Measurements from ENCODE around the gene NT5C. TPM values are rescaled to one million over a fixed set of nuclear protein-coding genes. Genes with fewer than 3 reads are reported as not detected.
"Not testable (repeated sequence)": the region's sequence is repeated elsewhere in the genome, so short reads cannot be mapped to it uniquely, and the experiment has no call there.

The NT5C gene
- 100 to 1,000 TPM in 1 of 3 donors, 10 to 100 TPM in 2; 91.0 to 103 (median 91.4) TPM for total RNA-seq

DNA sequence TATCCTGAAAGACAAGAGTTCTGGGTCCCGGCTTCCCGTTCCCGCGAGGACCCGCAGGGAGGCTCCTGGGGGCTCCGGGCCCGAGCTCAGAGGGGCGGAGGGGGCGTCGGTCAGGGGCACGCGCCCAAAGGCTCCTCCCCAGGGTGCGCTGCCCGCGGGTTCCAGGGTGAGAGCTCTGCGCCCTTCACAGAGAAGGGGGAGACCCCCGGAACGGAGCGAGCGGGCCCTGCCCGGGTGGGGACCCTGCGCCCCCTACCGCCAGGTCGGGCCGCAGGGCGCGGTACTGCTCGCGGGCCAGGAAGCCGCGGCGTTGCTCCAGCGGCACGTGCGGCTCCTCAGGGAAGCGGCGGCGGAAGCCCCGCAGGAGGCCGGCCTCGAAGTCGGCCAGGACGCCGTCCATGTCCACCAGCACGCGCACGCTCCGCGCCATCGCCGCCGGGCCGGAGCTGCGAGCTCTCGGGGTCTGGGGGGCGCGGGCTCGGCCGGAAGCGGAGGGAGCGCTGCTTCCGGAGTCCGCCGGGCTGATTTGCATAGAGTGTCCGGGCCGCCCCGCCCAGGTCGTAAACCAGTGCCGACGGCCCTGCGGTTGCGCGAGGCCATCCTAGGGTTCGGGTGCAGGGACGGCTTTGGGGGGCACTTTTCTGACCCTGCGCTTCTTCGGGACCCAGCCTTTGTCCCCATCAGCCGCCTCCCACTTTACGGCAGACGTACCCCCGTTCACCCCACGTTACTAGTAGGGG lies at the start of gene NT5C:
NT5C (minus strand) TSS at position 465 of the 740 bp plus-strand sequence; CDS start at position 430, 35 bp downstream.
- Mint-ChIP-seq H3K27me3 (ENCODE audit: low read depth) (no peaks in the 10 kb centered on the region), H3K36me3 (ENCODE audit: insufficient read depth) (peaks cover 14% of the 10 kb centered on the region), H3K4me1 (ENCODE audit: low read depth) (peaks cover 12% of the 10 kb centered on the region), H3K9me3 (no peaks in the 10 kb centered on the region), H3K4me3 (peak within 1 kb of the TSS; percentile 90)
- DNase-seq (peak; percentile 52), ATAC-seq (peak; percentile 83 to 85)

DNA sequence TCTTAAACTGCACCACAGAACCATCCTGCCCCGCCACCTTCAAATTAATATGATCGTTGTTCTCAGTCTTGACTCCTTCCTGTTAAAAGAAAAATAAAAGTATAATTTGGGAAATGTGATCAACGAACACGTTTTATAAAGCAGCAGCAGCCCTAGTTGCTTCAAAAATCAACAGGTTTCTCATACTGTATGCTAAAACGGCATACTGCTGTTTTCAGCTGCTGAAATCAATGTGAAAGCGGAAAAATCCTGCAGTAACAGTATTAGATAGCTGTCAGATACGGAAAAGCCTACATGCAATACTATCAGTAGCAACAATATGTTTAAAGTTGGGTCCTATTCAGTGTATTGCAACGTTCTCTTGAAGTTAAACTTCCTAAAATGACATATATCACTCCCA lies 49.6 kb upstream of the NT5C start:
- H3K4me1 Mint-ChIP-seq (ENCODE audit: low read depth), result peaks cover 42% of the 10 kb centered on the region
- ATAC-seq (no peak), DNase-seq (no peak)

DNA sequence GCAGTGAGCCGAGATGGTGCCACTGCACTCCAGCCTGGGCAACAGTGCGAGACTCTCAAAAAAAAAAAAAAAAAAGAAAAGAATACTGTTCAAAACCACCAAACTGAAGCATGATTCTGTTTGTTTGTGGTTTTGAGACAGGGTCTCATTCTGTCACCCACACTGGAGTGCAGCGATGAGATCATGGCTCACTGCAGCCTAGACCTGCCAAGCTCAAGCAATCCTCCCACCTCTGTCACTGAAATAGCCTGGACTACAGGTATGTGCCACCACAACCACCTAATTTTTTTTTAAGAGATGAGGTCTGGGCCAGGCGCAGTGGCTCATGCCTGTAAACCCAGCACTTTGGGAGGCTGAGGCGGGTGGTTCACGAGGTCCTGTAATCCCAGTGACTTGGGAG lies 46.9 kb upstream of the NT5C start:
- H3K9me3 Mint-ChIP-seq, result no peaks in the 10 kb centered on the region
- DNase-seq, result no peak
- H3K36me3 Mint-ChIP-seq (ENCODE audit: insufficient read depth), result peaks cover 29% of the 10 kb centered on the region
- ATAC-seq, result no peak
- no peak overlapping the region for H3K4me3 Mint-ChIP-seq
- H3K27me3 Mint-ChIP-seq (ENCODE audit: low read depth), result no peaks in the 10 kb centered on the region
- H3K4me1 Mint-ChIP-seq (ENCODE audit: low read depth), result peaks cover 32% of the 10 kb centered on the region

More for the DNA sequence above, 49.6 kb upstream of the NT5C start:
- Mint-ChIP-seq H3K9me3 (no peaks in the 10 kb centered on the region), H3K27me3 (ENCODE audit: low read depth) (no peaks in the 10 kb centered on the region), H3K36me3 (ENCODE audit: insufficient read depth) (peaks cover 15% of the 10 kb centered on the region), H3K4me3 (peak overlapping the region; percentile 92)

DNA sequence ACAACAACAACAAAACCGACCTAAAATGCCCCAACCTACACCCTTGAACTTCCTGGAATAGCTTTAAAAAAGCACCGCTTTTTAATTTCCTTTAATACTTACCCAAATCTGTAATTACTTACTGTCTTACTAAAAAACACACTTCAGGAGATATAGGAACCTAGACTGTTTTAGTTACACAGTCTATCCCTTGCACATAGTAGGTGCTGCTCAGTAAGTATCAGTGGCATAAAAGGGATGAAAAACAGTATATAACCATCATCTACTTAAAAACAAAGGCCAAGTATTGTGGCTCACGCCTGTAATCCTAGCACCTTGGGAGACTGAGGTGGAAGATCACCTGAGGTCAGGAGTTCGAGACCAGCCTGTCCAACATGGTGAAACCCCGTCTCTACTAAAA lies 45.1 kb upstream of the NT5C start:
- no peaks in the 10 kb centered on the region for H3K9me3 Mint-ChIP-seq
- H3K4me3 Mint-ChIP-seq, result no peak overlapping the region
- DNase-seq (no peak), ATAC-seq (no peak)
- H3K36me3 Mint-ChIP-seq (ENCODE audit: insufficient read depth), result peaks cover 36% of the 10 kb centered on the region
- peaks cover 34% of the 10 kb centered on the region for H3K4me1 Mint-ChIP-seq (ENCODE audit: low read depth)
- H3K27me3 Mint-ChIP-seq (ENCODE audit: low read depth), result no peaks in the 10 kb centered on the region

DNA sequence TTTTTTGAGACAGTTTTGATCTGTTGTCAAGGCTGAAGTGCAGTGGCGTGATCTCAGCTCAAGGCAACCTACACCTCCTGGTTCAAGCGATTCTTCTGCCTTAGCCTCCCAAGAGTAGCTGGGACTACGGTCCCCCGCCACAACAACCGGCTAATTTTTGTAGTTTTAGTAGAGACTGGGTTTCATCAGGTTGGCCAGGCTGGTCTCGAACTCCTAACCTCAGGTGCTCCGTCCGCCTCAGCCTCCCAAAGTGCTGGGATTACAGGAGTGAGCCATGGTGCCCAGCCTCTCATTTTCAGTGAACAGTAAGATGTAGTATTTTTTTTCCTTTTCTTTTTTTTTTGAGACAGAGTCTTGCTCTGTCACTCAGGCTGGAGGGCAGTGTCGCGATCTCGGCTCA lies 43.5 kb upstream of the NT5C start:
- Mint-ChIP-seq H3K9me3 (no peaks in the 10 kb centered on the region), H3K27me3 (ENCODE audit: low read depth) (no peaks in the 10 kb centered on the region), H3K4me1 (ENCODE audit: low read depth) (peaks cover 23% of the 10 kb centered on the region), H3K4me3 (no peak overlapping the region), H3K36me3 (ENCODE audit: insufficient read depth) (peaks cover 32% of the 10 kb centered on the region)
- ATAC-seq, result no peak
- no peak for DNase-seq

DNA sequence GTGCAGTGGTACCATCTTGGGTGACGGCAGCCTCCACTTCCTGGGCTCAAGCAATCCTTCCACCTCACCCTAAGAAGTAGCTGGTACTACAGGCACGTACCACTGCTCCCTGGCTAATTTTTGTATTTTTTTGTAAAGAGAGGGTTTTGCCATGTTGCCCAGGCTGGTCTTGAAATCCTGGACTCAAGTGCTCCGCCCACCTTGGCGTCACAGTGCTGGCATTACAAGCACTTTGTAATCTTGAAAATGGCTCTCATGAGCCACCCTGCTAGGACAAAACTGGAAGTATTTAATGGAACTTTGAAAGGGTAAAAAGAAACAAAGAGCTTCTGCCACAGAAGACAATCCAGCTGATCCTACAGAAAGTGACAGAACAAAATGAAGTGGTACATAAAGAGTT lies 42.0 kb upstream of the NT5C start:
- Mint-ChIP-seq H3K36me3 (ENCODE audit: insufficient read depth) (peaks cover 27% of the 10 kb centered on the region), H3K27me3 (ENCODE audit: low read depth) (no peaks in the 10 kb centered on the region), H3K4me3 (no peak overlapping the region), H3K4me1 (ENCODE audit: low read depth) (peaks cover 12% of the 10 kb centered on the region), H3K9me3 (no peaks in the 10 kb centered on the region)
- ATAC-seq (no peak), DNase-seq (no peak)

DNA sequence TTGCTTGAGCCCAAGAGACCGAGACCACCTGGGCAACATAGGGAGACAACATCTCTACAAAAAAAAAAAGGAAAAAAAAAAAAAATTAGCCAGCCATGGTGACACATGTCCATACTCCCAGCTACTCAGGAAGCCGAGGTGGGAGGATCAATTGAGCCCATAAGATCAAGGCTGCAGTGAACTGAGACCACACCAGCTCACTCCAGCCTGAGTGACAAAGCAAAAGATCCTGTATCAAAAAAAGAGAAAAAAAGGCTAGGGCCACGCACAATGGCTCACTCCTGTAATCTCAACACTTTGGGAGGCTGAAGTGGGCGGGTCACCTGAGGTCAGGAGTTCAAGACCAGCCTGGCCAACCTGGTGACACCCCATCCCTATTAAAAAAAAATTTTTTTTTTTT lies 37.5 kb upstream of the NT5C start:
- H3K4me1 Mint-ChIP-seq (ENCODE audit: low read depth), result peaks cover 9% of the 10 kb centered on the region
- ATAC-seq, result no peak
- H3K36me3 Mint-ChIP-seq (ENCODE audit: insufficient read depth), result peaks cover 17% of the 10 kb centered on the region
- no peaks in the 10 kb centered on the region for H3K9me3 Mint-ChIP-seq
- H3K27me3 Mint-ChIP-seq (ENCODE audit: low read depth), result no peaks in the 10 kb centered on the region
- H3K4me3 Mint-ChIP-seq, result no peak overlapping the region
- no peak for DNase-seq

DNA sequence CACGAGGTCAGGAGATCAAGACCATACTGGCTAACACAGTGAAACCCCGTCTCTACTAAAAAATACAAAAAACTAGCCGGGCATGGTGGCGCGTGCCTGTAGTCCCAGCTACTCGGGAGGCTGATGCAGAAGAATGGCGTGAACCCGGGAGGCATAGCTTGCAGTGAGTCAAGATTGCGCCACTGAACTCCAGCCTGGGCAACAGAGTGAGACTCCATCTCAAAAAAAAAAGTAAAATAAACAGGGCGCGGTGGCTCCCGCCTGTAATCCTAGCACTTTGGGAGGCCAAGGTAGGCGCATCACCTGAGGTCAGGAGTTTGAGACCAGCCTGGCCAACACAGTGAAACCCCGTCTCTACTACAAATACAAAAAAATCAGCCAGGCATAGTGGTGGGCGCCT lies 33.1 kb upstream of the NT5C start:
- H3K4me3 Mint-ChIP-seq; H3K9me3 Mint-ChIP-seq; H3K36me3 Mint-ChIP-seq (ENCODE audit: insufficient read depth); H3K4me1 Mint-ChIP-seq (ENCODE audit: low read depth); H3K27me3 Mint-ChIP-seq (ENCODE audit: low read depth); DNase-seq; ATAC-seq: not testable (repeated sequence)

DNA sequence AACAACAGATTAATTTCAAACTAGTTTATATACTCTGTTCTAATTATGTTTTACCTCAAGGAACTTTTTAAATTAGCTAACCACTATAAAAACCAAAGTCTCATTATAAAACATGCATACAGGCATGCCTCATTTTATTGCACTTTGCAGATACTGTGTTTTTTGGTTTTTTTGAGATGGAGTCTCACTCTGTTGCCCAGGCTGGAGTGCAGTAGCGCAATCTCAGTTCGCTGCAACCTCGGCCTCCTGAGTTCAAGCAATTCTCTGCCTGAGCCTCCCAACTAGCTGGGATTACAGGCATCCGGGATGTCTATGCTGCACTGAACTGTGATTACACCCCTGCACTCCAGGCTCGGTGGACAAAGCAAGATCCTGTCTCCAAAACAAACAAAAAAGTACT lies 31.5 kb upstream of the NT5C start:
- H3K36me3 Mint-ChIP-seq (ENCODE audit: insufficient read depth), result peaks cover 7% of the 10 kb centered on the region
- no peaks in the 10 kb centered on the region for H3K9me3 Mint-ChIP-seq
- ATAC-seq, result no peak
- no peak overlapping the region for H3K4me3 Mint-ChIP-seq
- no peaks in the 10 kb centered on the region for H3K27me3 Mint-ChIP-seq (ENCODE audit: low read depth)
- H3K4me1 Mint-ChIP-seq (ENCODE audit: low read depth), result no peaks in the 10 kb centered on the region
- DNase-seq, result no peak

DNA sequence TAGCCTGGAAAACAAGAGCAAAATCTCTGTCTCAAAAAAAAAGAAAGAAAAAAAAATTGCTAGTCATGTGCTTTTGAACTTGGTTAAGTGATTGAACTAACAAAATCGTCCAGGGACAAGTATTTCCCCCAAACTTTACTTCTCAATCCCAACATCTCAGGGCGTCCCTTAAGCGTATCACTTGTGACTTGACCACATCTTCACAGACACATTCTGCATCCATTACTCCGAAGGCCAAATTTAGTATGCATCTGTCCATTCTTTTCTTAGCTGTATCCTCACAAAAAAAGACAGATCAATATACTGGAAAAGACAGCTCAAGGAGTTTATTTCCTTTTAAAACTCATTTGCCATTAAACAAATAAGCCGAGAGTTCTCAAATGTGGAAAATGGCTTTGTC lies 28.7 kb upstream of the NT5C start:
- H3K9me3 Mint-ChIP-seq, result no peaks in the 10 kb centered on the region
- DNase-seq (no peak), ATAC-seq (no peak)
- H3K27me3 Mint-ChIP-seq (ENCODE audit: low read depth), result no peaks in the 10 kb centered on the region
- H3K36me3 Mint-ChIP-seq (ENCODE audit: insufficient read depth), result peaks cover 3% of the 10 kb centered on the region
- H3K4me1 Mint-ChIP-seq (ENCODE audit: low read depth), result peaks cover 4% of the 10 kb centered on the region
- H3K4me3 Mint-ChIP-seq, result no peak overlapping the region

DNA sequence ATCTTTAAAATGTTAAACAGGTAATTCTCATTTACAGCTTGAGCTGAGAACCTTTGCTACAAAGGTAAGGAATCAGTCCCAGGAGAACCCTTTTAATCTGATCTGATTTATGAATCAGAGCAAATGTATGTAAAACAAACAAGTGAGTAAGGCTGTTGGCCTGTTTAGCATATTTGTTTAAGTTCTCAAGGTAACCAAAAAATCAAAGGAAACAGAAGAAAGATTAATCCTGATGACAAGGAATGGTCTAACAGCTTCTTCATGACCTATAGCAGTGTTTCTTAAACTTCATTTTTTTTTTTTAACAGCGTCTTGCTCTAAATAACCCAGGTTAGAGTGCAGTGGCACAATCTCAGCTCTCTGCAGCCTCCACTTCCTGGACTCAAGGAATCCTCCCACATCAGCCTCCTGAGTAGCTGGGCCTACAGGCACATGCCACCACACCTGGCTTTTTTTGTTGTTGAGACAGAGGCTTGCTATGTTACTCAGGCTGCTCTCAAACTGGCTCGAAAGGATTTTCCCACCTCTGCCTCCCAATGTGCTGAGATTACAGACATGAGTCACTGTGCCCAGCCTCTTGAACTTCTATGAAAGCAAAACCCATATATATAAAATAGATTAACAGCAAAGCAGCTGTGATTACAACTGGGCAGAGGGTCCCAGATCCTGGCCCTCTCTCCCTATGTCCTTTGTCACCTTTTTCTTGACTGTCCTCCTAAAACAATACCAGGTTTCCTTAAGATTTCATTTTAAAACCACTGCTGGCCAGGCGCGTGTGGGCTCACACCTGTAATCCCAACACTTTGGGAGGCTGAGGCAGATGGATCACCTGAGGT lies 27.9 kb upstream of the NT5C start:
- ATAC-seq (no peak), DNase-seq (no peak)

DNA sequence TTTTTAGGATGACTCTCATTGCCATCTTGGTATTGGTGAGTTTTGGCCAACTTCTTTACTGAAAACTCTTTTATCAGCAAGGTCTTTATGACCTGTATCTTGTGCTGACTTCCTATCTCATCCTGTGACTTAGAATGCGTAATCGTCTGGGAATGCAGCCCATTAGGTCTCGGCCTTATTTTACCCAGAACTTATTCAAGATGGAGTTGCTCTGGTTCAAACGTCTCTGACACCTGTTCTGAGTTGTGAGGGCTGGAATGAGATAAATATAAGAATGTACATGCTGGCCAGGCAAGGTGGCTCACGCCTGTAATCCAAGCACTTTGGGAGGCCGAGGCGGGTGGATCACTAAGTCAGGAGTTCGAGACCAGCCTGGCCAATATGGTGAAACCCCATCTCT lies 26.9 kb upstream of the NT5C start:
- ATAC-seq; H3K36me3 Mint-ChIP-seq (ENCODE audit: insufficient read depth): not testable (repeated sequence)
- peaks cover 10% of the 10 kb centered on the region for H3K4me1 Mint-ChIP-seq (ENCODE audit: low read depth)

More for the DNA sequence above, 27.9 kb upstream of the NT5C start:
- peaks cover 10% of the 10 kb centered on the region for H3K4me1 Mint-ChIP-seq (ENCODE audit: low read depth)
- no peak overlapping the region for H3K4me3 Mint-ChIP-seq
- H3K27me3 Mint-ChIP-seq (ENCODE audit: low read depth), result no peaks in the 10 kb centered on the region
- H3K36me3 Mint-ChIP-seq (ENCODE audit: insufficient read depth), result peaks cover 3% of the 10 kb centered on the region
- H3K9me3 Mint-ChIP-seq, result no peaks in the 10 kb centered on the region

DNA sequence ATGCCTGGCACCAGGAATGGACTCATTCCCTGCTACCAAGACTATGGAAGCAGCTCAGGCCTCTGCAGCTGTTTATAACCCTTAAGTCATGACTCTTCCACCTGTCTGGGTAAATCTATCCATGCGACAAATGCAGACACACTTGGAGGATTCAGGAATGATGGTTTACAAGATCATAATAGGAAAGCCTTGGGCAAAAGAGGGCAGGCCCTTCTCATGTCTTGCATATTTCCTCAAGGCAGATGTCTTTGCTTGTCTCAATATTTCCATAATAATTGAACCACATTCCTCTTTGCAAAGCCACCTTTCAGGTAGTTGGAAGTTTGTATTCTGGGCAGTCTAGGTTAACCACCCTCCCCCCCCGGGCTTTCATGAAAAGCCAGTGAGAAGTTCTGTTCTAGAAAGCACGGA lies 23.7 kb upstream of the NT5C start:
- peaks cover 25% of the 10 kb centered on the region for H3K4me1 Mint-ChIP-seq (ENCODE audit: low read depth)
- peak overlapping the region; percentile 24 for H3K4me3 Mint-ChIP-seq
- H3K36me3 Mint-ChIP-seq (ENCODE audit: insufficient read depth), result no peaks in the 10 kb centered on the region
- ATAC-seq (no peak), DNase-seq (no peak)
- no peaks in the 10 kb centered on the region for H3K9me3 Mint-ChIP-seq
- no peaks in the 10 kb centered on the region for H3K27me3 Mint-ChIP-seq (ENCODE audit: low read depth)

More for the DNA sequence above, 26.9 kb upstream of the NT5C start:
- not testable (repeated sequence) for H3K9me3 Mint-ChIP-seq; H3K4me3 Mint-ChIP-seq; H3K27me3 Mint-ChIP-seq (ENCODE audit: low read depth); DNase-seq

DNA sequence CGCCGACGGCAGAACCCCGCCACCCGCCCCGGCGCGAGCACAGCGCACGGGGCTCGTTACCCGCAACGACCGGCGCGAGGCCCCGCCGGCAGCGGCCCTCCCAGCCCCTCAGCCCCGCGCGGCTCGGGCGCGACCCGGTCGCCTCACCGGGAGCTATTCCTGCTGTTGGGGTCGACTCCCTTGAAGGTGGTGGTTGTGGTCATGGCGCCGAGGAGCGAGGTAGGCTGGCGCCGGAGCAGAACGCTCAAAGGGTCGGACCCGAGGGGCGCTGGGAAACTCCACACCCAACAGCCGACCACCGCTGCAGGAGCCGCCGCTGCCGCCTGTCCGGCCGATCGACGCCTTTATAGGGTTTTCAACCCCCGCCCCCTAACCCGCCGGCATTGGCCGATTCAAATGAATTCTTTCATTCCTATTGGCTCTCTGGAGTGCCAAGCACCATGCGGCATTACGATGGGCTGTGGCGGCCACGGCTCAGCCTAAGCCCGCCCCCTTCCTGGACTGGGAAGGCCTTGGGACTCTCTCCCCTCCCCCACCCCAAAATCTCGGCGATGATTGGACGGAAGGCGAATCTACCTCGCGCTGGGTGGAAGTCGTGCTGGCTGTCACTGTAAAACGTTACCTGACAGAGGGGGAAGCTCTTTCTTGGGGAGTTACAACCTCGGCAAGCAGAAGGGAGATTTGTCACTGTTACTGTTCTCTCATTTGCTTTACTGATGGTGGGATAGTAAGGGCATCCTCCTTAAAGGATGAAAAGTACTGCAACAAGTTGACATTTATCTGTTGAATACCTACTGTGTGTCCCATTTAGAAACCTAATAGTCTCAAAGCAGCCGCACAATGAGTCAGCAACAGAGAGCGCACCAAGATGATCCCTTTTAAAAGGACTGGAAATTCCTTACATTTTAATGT lies 22.9 kb upstream of the NT5C start, which contains the start of gene JPT1:
JPT1 (minus strand) TSS at position 318 of the 912 bp plus-strand sequence; CDS start at position 203, 115 bp downstream.
- peak within 1 kb of the TSS; percentile 94 for H3K4me3 Mint-ChIP-seq
- ATAC-seq, result peak; percentile 98
- peak; percentile 98 for DNase-seq
- peaks cover 27% of the 10 kb centered on the region for H3K4me1 Mint-ChIP-seq (ENCODE audit: low read depth)
- H3K9me3 Mint-ChIP-seq, result no peaks in the 10 kb centered on the region
- H3K36me3 Mint-ChIP-seq (ENCODE audit: insufficient read depth), result peaks cover 2% of the 10 kb centered on the region
- H3K27me3 Mint-ChIP-seq (ENCODE audit: low read depth), result no peaks in the 10 kb centered on the region

Data from activated T-cell treated with anti-CD3 and anti-CD28 coated beads, Interleukin-2, amount 50 U/mL, for 4 hours (primary cell).